ENCODE measurements around the gene KLHL11. TPM values are rescaled to one million over a fixed set of nuclear protein-coding genes. Genes with fewer than 3 reads are reported as not detected.

KLHL11 gene
- total RNA-seq, 1 donor from 2014 or later: 15.5 TPM

- intact Hi-C loops (cut with micrococcal nuclease): no loop called here
These were observed 52.7 kb downstream of the KLHL11 start, which contains the start of gene FKBP10 for GRCh38 chr17:41812381-41813151. Gene FKBP10, plus strand, starts transcription at chr17:41813004. Its CDS starts 31 bp downstream, at chr17:41813035.

GRCh38 chr17:41811549-41812380 lies 53.5 kb downstream of the KLHL11 start, which contains the start of gene P3H4:
Gene P3H4, minus strand, starts transcription at chr17:41811949. Its CDS starts 34 bp downstream, at chr17:41811915.
- intact Hi-C loops (cut with micrococcal nuclease): loop anchor here (1.0 to 2.0 kb wide), 3 partner anchors 25 to 53 kb away; partner anchors contain the start of genes JUP, KLHL11 and NT5C3B

GRCh38 chr17:41810659-41811548 lies 54.3 kb downstream of the KLHL11 start:
- intact Hi-C loops (cut with micrococcal nuclease): loop anchor here (1.0 to 2.0 kb wide), 3 partner anchors 24 to 54 kb away; partner anchors contain the start of genes JUP, KLHL11 and NT5C3B

- intact Hi-C loops (cut with micrococcal nuclease): no loop called here
These were observed 58.4 kb downstream of the KLHL11 start for GRCh38 chr17:41806685-41807445.

Other genes with a start within 250 kb of the KLHL11 start
- 0.54 and 0.59 TPM in 2 replicates for gene KRT17, start 240.8 kb downstream of the KLHL11 start, total RNA-seq
- 833 and 842 TPM in 2 replicates for gene EIF1, start 176.5 kb downstream of the KLHL11 start, total RNA-seq
- not detected in 2 replicates for gene GAST, start 153.1 kb downstream of the KLHL11 start, total RNA-seq
- gene HAP1, start 130.8 kb downstream of the KLHL11 start, total RNA-seq: 0.05 TPM in 2 replicates
- 0.10 and 0.20 TPM in 2 replicates for gene JUP, start 78.7 kb downstream of the KLHL11 start, total RNA-seq
- gene P3H4, start 53.5 kb downstream of the KLHL11 start, total RNA-seq: 3.4 TPM in 2 replicates
- 0.51 TPM in 1 of 2 replicates, not detected in the other for gene FKBP10, start 52.4 kb downstream of the KLHL11 start, total RNA-seq
- gene NT5C3B, start 29.2 kb downstream of the KLHL11 start, total RNA-seq: 24.3 and 24.9 TPM in 2 replicates
- gene KLHL10, start 27.6 kb downstream of the KLHL11 start, total RNA-seq: not detected in 2 replicates
- gene ACLY, start 53.5 kb upstream of the KLHL11 start, total RNA-seq: 159 and 165 TPM in 2 replicates
- 0.47 and 0.49 TPM in 2 replicates for gene ODAD4, start 65.2 kb upstream of the KLHL11 start, total RNA-seq
- gene CNP, start 101.4 kb upstream of the KLHL11 start, total RNA-seq: 98.4 and 99.3 TPM in 2 replicates
- gene DNAJC7, start 152.0 kb upstream of the KLHL11 start, total RNA-seq: 103 and 119 TPM in 2 replicates
- 29.1 and 29.4 TPM in 2 replicates for gene NKIRAS2, start 154.7 kb upstream of the KLHL11 start, total RNA-seq
- 0.10 TPM in 2 replicates for gene C17orf113, start 185.2 kb upstream of the KLHL11 start, total RNA-seq
- gene ZNF385C, start 233.1 kb upstream of the KLHL11 start, total RNA-seq: not detected in 2 replicates
- gene DHX58, start 247.3 kb upstream of the KLHL11 start, total RNA-seq: 76.9 and 80.6 TPM in 2 replicates